GM12874 (cell line): Measurements from ENCODE around the gene VTI1B.

Experiments used
- CTCF ChIP-seq: IDR thresholded peaks from 2 replicates; pipeline ENCODE4 v1.5.1; 2011; ENCODE audit warnings: low read depth, mild to moderate bottlenecking, control low read depth, low read length, moderate library complexity; ENCODE audit not compliant: insufficient read depth

Gene VTI1B

GRCh38 chr14:67641480-67641879, 33.0 kb downstream of the VTI1B start:
- TF ChIP-seq CTCF: no peak

- no peak for TF ChIP-seq CTCF
These were observed 35.8 kb downstream of the VTI1B start for GRCh38 chr14:67638642-67639041.

- no peak for TF ChIP-seq CTCF
These were observed 38.0 kb downstream of the VTI1B start for GRCh38 chr14:67636361-67636919.

GRCh38 chr14:67633451-67634147, 40.8 kb downstream of the VTI1B start:
- no peak for TF ChIP-seq CTCF

GRCh38 chr14:67630938-67631337, 43.5 kb downstream of the VTI1B start:
- TF ChIP-seq CTCF: no peak

GRCh38 chr14:67630186-67630585, 44.2 kb downstream of the VTI1B start:
- no peak for TF ChIP-seq CTCF

- TF ChIP-seq CTCF: no peak
These were observed 46.9 kb downstream of the VTI1B start for GRCh38 chr14:67627519-67627918.
